Neural cell (in vitro differentiated cells): ENCODE data around the gene PREX1. TPM values are rescaled to one million over a fixed set of nuclear protein-coding genes. Genes with fewer than 3 reads are reported as not detected.

Experiments
- H2AFZ ChIP-seq: fragments of 200-600, 300-800 bp; sonication (generic), shearing (Covaris generic); 2 replicates; pipeline ENCODE4 v1.6.0; 2014; ENCODE audit warnings: low read depth, mild to moderate bottlenecking, antibody characterized with exemption, low read length, moderate library complexity
- H3F3A ChIP-seq: fragments of 200-600 bp; shearing (Covaris generic); 2 replicates; pipeline ENCODE4 v1.6.1; 2016; ENCODE audit warnings: mild to moderate bottlenecking, moderate library complexity, mixed read lengths, antibody characterized with exemption, low read length; ENCODE audit not compliant: insufficient read depth, poor library complexity, severe bottlenecking
- H3K27ac ChIP-seq: fragments of 200-600, 300-800 bp; sonication (generic), shearing (Covaris generic); 2 replicates; pipeline ENCODE4 v1.5.1; 2014; ENCODE audit warnings: mild to moderate bottlenecking, low read length, moderate library complexity
- H3K27me3 ChIP-seq: fragments of 300-800, 200-600 bp; sonication (generic), shearing (Covaris generic); 2 replicates; pipeline ENCODE4 v1.6.0; 2014; ENCODE audit warnings: mild to moderate bottlenecking, low read depth, low read length, moderate library complexity; ENCODE audit not compliant: insufficient read depth
- H3K36me3 ChIP-seq: fragments of 300-800, 200-600 bp; sonication (generic), shearing (Covaris generic); 2 replicates; pipeline ENCODE4 v1.5.1; 2014; ENCODE audit warnings: mild to moderate bottlenecking, antibody characterized with exemption, low read length, moderate library complexity; ENCODE audit not compliant: insufficient read depth
- H3K4me2 ChIP-seq: fragments of 300-800, 200-600 bp; sonication (generic), shearing (Covaris generic); 2 replicates; pipeline ENCODE4 v1.6.0; 2014; ENCODE audit warnings: mild to moderate bottlenecking, low read length
- H3K4me3 ChIP-seq: fragments of 300-800, 200-600 bp; sonication (generic), shearing (Covaris generic); 2 replicates; pipeline ENCODE4 v1.5.1; 2014; ENCODE audit warnings: mild to moderate bottlenecking, low read length, moderate library complexity
- H3K79me2 ChIP-seq: fragments of 200-600 bp; shearing (Covaris generic); replicated peaks from 2 replicates; pipeline ENCODE4 v1.6.0; 2014; ENCODE audit warnings: mild to moderate bottlenecking, low read length, moderate library complexity; ENCODE audit not compliant: insufficient read depth
- H3K9ac ChIP-seq: fragments of 300-800, 200-600 bp; sonication (generic), shearing (Covaris generic); 2 replicates; pipeline ENCODE4 v1.6.1; 2016; ENCODE audit warnings: mild to moderate bottlenecking, low read length, mixed read lengths
- H3K9me2 ChIP-seq: fragments of 200-600 bp; shearing (Covaris generic); 2 replicates; pipeline ENCODE4 v1.6.1; 2016; ENCODE audit warnings: mild to moderate bottlenecking, low read length, mixed read lengths; ENCODE audit not compliant: insufficient read depth
- H3K9me3 ChIP-seq: fragments of 200-600, 300-800 bp; sonication (generic), shearing (Covaris generic); 2 replicates; pipeline ENCODE4 v1.6.1; 2016; ENCODE audit warnings: mild to moderate bottlenecking, mixed run types, low read length, moderate library complexity, mixed read lengths
- H4K20me1 ChIP-seq: fragments of 200-600 bp; shearing (Covaris generic); 2 replicates; pipeline ENCODE4 v1.6.1; 2016; ENCODE audit warnings: mild to moderate bottlenecking, mixed run types; ENCODE audit not compliant: insufficient read depth
- EP300 ChIP-seq: fragments of 450-650 bp; conservative IDR thresholded peaks from 2 replicates; pipeline ENCODE4 v1.6.1; 2014; ENCODE audit warnings: antibody characterized with exemption, mild to moderate bottlenecking, moderate library complexity; ENCODE audit not compliant: poor library complexity, severe bottlenecking
- EZH2 ChIP-seq: fragments of 200-600, 300-800 bp; shearing (Covaris generic), sonication (generic); IDR thresholded peaks from 2 replicates; pipeline ENCODE4 v1.6.1; 2014; ENCODE audit warnings: antibody characterized with exemption, low read length, borderline replicate concordance, mild to moderate bottlenecking; ENCODE audit not compliant: insufficient read depth, poor library complexity, severe bottlenecking
- MXI1 ChIP-seq: fragments of 450-650 bp; conservative IDR thresholded peaks from 2 replicates; pipeline ENCODE4 v1.6.1; 2014; ENCODE audit warnings: antibody characterized with exemption, mild to moderate bottlenecking; ENCODE audit not compliant: poor library complexity, severe bottlenecking
- POLR2AphosphoS5 ChIP-seq: IDR thresholded peaks from 2 replicates; pipeline ENCODE4 v1.6.1; 2012
- RAD21 ChIP-seq: fragments of 450-650 bp; conservative IDR thresholded peaks from 2 replicates; pipeline ENCODE4 v1.6.1; 2014; ENCODE audit warnings: antibody characterized with exemption, mild to moderate bottlenecking, moderate library complexity
- SMC3 ChIP-seq: fragments of 450-650 bp; conservative IDR thresholded peaks from 2 replicates; pipeline ENCODE4 v1.6.1; 2014; ENCODE audit warnings: antibody characterized with exemption, mild to moderate bottlenecking, moderate library complexity; ENCODE audit not compliant: poor library complexity
- TAF1 ChIP-seq: IDR thresholded peaks from 2 replicates; pipeline ENCODE4 v1.6.1; 2012; ENCODE audit warnings: low read depth
- polyA plus RNA-seq: library from polyadenylated mRNA; depleted of rRNA; stranded (reverse); fragments of >200 nt; gene quantifications from 2 replicates; pipeline ENCODE4 v1.2.3, GENCODE V29; 2014
- TF ChIP-seq, protein P1 (sequence below): fragments of 450-650 bp; IDR thresholded peaks from 2 replicates; pipeline ENCODE4 v1.5.1; 2014; ENCODE audit warnings: antibody characterized with exemption, mild to moderate bottlenecking, moderate library complexity; ENCODE audit not compliant: poor library complexity, severe bottlenecking
- TF ChIP-seq, protein P2 (sequence below): IDR thresholded peaks from 2 replicates; pipeline ENCODE4 v1.6.1; 2012; ENCODE audit warnings: borderline replicate concordance

Gene PREX1
- polyA plus RNA-seq, 1 donor from 2014 or later, result 0.06 TPM

DNA sequence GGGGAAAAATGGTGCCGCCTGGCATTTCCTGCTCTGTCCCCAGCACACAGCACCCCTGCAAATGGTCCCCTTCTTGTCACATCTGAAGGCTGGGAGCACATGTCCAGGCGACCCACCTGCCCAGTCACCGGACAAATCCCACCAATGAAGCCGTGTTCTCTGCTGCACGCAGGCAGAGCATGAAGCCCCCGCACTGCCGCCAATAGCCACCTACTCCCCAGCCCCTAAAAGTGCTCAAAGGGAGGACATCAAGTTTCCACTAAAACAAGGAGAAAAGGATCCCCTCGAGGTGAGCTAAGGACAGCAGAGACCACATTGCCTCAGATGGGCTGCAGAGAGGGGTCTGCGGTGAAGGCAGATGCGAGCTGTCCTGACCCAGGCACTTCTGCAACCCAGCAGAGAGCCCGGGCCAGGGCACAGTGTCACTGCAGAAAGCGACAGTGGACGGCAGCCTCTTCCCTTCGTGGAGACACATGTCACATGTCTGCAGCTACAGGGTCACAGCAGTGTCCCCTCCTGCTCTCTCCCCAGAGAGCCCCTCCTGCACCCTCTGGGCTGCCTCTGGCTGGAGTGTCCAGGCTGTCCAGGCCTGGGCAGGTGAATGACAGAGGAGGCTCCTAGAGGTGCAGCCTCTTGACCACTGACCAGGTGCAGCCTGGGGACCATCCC is 221.5 kb downstream of the PREX1 start:
- Histone ChIP-seq H2AFZ (no peak overlapping the region), H3K27me3 (no peaks in the 10 kb centered on the region), H3K4me3 (no peak overlapping the region), H3K4me2 (no peak overlapping the region), H3K9me2 (no peaks in the 10 kb centered on the region), H3K79me2 (no peaks in the 10 kb centered on the region), H4K20me1 (no peaks in the 10 kb centered on the region), H3K36me3 (no peaks in the 10 kb centered on the region), H3F3A (no peaks in the 10 kb centered on the region), H3K27ac (no peak overlapping the region), H3K9ac (no peak overlapping the region), H3K9me3 (no peaks in the 10 kb centered on the region)
- no peak for TF ChIP-seq POLR2AphosphoS5
- TF ChIP-seq TAF1, result no peak
- TF ChIP-seq, protein P1, sequence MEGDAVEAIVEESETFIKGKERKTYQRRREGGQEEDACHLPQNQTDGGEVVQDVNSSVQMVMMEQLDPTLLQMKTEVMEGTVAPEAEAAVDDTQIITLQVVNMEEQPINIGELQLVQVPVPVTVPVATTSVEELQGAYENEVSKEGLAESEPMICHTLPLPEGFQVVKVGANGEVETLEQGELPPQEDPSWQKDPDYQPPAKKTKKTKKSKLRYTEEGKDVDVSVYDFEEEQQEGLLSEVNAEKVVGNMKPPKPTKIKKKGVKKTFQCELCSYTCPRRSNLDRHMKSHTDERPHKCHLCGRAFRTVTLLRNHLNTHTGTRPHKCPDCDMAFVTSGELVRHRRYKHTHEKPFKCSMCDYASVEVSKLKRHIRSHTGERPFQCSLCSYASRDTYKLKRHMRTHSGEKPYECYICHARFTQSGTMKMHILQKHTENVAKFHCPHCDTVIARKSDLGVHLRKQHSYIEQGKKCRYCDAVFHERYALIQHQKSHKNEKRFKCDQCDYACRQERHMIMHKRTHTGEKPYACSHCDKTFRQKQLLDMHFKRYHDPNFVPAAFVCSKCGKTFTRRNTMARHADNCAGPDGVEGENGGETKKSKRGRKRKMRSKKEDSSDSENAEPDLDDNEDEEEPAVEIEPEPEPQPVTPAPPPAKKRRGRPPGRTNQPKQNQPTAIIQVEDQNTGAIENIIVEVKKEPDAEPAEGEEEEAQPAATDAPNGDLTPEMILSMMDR, result no peak
- TF ChIP-seq RAD21, result no peak
- TF ChIP-seq, protein P2, sequence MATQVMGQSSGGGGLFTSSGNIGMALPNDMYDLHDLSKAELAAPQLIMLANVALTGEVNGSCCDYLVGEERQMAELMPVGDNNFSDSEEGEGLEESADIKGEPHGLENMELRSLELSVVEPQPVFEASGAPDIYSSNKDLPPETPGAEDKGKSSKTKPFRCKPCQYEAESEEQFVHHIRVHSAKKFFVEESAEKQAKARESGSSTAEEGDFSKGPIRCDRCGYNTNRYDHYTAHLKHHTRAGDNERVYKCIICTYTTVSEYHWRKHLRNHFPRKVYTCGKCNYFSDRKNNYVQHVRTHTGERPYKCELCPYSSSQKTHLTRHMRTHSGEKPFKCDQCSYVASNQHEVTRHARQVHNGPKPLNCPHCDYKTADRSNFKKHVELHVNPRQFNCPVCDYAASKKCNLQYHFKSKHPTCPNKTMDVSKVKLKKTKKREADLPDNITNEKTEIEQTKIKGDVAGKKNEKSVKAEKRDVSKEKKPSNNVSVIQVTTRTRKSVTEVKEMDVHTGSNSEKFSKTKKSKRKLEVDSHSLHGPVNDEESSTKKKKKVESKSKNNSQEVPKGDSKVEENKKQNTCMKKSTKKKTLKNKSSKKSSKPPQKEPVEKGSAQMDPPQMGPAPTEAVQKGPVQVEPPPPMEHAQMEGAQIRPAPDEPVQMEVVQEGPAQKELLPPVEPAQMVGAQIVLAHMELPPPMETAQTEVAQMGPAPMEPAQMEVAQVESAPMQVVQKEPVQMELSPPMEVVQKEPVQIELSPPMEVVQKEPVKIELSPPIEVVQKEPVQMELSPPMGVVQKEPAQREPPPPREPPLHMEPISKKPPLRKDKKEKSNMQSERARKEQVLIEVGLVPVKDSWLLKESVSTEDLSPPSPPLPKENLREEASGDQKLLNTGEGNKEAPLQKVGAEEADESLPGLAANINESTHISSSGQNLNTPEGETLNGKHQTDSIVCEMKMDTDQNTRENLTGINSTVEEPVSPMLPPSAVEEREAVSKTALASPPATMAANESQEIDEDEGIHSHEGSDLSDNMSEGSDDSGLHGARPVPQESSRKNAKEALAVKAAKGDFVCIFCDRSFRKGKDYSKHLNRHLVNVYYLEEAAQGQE, result no peak

DNA sequence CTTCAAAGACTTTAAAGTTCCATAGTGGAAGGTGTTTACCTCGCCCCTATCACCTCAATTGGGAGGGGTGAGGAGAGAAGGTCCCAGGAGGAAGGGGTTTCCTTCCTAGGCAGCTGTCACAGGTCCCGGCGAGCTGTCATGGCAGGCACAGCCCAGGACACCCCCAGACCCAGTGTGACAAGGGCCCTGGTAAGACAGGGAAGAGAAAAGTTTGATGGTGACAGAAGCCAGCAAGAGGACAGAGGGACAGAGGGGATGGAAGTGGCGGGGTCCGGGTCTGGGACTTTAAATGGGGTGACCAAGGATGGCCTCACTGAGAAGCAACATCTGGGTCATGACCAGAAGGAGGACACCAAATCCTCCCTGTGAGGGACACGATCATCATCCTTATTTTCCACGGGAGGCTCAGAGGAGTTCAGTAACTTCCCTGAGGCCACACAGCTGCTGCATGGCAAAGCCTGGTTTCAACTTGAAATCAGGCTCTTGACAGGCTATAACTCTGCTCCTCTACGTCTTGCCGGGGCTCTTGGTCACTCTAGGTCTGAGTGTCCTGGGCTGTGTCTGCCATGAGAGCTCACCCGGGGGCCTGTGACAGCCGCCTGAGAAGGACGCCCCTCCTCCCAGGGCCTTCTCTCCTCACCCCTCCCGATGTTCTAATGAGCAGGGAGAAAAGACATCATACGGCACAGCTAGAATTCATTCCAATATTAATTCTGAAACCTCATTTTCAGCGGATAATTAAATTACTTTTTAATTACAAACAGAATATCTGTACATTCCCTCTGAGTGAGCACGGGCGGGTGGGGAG is 222.2 kb downstream of the PREX1 start:
- Histone ChIP-seq H3F3A (no peaks in the 10 kb centered on the region), H4K20me1 (no peaks in the 10 kb centered on the region), H3K27me3 (no peaks in the 10 kb centered on the region), H3K4me3 (no peak overlapping the region), H2AFZ (no peak overlapping the region), H3K79me2 (no peaks in the 10 kb centered on the region), H3K9ac (no peak overlapping the region), H3K36me3 (no peaks in the 10 kb centered on the region), H3K9me3 (no peaks in the 10 kb centered on the region), H3K27ac (no peak overlapping the region), H3K9me2 (no peaks in the 10 kb centered on the region), H3K4me2 (no peak overlapping the region)
- TF ChIP-seq SMC3 (no peak), MXI1 (no peak), EZH2 (no peak), POLR2AphosphoS5 (no peak), EP300 (no peak), TAF1 (no peak), RAD21 (no peak)
- TF ChIP-seq, protein P2, result no peak
- TF ChIP-seq, protein P1, result no peak
